ENCODE measurements around the gene FAF1. TPM values are rescaled to one million over a fixed set of nuclear protein-coding genes. Genes with fewer than 3 reads are reported as not detected.

FAF1 gene
- total and polyA plus RNA-seq, 9 of the 15 experiments (the other 6 are each of a cell fraction or from before 2014, with no cell fraction given): 48.7 to 225 (median 118) TPM

DNA sequence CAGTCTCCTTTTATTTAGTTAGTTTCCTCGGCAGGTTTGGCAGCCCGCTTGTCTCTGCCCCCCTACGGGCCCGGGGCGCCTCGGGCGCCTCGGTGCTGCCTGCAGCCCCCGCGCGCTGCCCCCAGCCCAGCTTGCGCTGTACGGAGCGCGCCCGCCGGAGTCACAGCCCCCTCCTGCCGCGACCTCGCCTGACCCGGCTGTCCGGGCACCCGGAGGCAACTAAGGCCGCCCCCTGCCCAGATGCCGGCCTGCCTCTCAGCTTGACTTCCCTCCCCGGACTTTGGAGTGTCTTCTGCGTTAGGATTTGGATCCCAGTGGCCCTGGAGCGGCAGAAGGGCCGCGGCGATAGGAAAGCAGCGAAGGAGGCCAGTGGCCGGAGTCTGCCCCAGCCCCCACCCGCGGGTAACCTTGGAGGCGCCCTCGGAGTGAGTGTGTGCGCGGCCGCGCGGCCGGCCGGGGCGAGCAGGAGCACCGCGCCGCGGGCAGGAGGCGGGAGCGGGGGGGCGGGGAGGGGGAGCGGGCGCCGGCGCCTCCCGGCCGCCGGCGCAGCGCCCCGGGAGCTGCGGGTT is 17.6 kb upstream of the FAF1 start (continued):
- TF ChIP-seq, protein P1, sequence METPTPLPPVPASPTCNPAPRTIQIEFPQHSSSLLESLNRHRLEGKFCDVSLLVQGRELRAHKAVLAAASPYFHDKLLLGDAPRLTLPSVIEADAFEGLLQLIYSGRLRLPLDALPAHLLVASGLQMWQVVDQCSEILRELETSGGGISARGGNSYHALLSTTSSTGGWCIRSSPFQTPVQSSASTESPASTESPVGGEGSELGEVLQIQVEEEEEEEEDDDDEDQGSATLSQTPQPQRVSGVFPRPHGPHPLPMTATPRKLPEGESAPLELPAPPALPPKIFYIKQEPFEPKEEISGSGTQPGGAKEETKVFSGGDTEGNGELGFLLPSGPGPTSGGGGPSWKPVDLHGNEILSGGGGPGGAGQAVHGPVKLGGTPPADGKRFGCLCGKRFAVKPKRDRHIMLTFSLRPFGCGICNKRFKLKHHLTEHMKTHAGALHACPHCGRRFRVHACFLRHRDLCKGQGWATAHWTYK (CRISPR knock-in tag; IDR thresholded peaks at IDR 0.05): peak; percentile 65; the same call in 1 of the 2 replicates
- TF ChIP-seq EGR1 (conservative IDR thresholded peaks at IDR 0.05): no peak
- TF ChIP-seq, protein P2, sequence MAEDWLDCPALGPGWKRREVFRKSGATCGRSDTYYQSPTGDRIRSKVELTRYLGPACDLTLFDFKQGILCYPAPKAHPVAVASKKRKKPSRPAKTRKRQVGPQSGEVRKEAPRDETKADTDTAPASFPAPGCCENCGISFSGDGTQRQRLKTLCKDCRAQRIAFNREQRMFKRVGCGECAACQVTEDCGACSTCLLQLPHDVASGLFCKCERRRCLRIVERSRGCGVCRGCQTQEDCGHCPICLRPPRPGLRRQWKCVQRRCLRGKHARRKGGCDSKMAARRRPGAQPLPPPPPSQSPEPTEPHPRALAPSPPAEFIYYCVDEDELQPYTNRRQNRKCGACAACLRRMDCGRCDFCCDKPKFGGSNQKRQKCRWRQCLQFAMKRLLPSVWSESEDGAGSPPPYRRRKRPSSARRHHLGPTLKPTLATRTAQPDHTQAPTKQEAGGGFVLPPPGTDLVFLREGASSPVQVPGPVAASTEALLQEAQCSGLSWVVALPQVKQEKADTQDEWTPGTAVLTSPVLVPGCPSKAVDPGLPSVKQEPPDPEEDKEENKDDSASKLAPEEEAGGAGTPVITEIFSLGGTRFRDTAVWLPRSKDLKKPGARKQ (CRISPR knock-in tag; IDR thresholded peaks at IDR 0.05): no peak
- TF ChIP-seq, protein P3, sequence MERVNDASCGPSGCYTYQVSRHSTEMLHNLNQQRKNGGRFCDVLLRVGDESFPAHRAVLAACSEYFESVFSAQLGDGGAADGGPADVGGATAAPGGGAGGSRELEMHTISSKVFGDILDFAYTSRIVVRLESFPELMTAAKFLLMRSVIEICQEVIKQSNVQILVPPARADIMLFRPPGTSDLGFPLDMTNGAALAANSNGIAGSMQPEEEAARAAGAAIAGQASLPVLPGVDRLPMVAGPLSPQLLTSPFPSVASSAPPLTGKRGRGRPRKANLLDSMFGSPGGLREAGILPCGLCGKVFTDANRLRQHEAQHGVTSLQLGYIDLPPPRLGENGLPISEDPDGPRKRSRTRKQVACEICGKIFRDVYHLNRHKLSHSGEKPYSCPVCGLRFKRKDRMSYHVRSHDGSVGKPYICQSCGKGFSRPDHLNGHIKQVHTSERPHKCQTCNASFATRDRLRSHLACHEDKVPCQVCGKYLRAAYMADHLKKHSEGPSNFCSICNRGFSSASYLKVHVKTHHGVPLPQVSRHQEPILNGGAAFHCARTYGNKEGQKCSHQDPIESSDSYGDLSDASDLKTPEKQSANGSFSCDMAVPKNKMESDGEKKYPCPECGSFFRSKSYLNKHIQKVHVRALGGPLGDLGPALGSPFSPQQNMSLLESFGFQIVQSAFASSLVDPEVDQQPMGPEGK (CRISPR knock-in tag; IDR thresholded peaks at IDR 0.05; ENCODE audit: borderline replicate concordance): no peak
- no peak; the same call in 1 of the 2 replicates for TF ChIP-seq MYBL2 (IDR thresholded peaks at IDR 0.05; ENCODE audit: low read depth)
- TF ChIP-seq MYBL2 (CRISPR knock-in tag; IDR thresholded peaks at IDR 0.05; ENCODE audit: borderline replicate concordance): no peak
- TF ChIP-seq, protein P4, sequence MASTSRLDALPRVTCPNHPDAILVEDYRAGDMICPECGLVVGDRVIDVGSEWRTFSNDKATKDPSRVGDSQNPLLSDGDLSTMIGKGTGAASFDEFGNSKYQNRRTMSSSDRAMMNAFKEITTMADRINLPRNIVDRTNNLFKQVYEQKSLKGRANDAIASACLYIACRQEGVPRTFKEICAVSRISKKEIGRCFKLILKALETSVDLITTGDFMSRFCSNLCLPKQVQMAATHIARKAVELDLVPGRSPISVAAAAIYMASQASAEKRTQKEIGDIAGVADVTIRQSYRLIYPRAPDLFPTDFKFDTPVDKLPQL (IDR thresholded peaks at IDR 0.05; ENCODE audit: extremely low read depth, insufficient read length): no peak
- no peak for TF ChIP-seq TARDBP (IDR thresholded peaks at IDR 0.05)
- no peak for TF ChIP-seq ASH1L (IDR thresholded peaks at IDR 0.05; ENCODE audit: borderline replicate concordance, low read depth, partially characterized antibody)
- TF ChIP-seq POLR2AphosphoS5 (IDR thresholded peaks at IDR 0.05; ENCODE audit: control insufficient read depth, insufficient read depth, low read depth, low read length): peak; percentile 52; the same call in 1 of the 2 replicates
- TF ChIP-seq, protein P5, sequence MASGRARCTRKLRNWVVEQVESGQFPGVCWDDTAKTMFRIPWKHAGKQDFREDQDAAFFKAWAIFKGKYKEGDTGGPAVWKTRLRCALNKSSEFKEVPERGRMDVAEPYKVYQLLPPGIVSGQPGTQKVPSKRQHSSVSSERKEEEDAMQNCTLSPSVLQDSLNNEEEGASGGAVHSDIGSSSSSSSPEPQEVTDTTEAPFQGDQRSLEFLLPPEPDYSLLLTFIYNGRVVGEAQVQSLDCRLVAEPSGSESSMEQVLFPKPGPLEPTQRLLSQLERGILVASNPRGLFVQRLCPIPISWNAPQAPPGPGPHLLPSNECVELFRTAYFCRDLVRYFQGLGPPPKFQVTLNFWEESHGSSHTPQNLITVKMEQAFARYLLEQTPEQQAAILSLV (tag; IDR thresholded peaks at IDR 0.05): no peak
- TF ChIP-seq CBX3 (IDR thresholded peaks at IDR 0.05; ENCODE audit: borderline replicate concordance in 1 of 2, low read length in 2 of 2): no peak
- TF ChIP-seq NRF1 (conservative IDR thresholded peaks at IDR 0.05 in 1 of 2, IDR thresholded peaks at IDR 0.05 in 1 of 2): peak; percentile 48 to 66; a peak in 3 of 4 replicates
- no peak for TF ChIP-seq CCAR2 (IDR thresholded peaks at IDR 0.05; ENCODE audit: low read depth, low read length)
- no peak for TF ChIP-seq NCOA1 (IDR thresholded peaks at IDR 0.05; ENCODE audit: low read depth)
- TF ChIP-seq, protein P6, sequence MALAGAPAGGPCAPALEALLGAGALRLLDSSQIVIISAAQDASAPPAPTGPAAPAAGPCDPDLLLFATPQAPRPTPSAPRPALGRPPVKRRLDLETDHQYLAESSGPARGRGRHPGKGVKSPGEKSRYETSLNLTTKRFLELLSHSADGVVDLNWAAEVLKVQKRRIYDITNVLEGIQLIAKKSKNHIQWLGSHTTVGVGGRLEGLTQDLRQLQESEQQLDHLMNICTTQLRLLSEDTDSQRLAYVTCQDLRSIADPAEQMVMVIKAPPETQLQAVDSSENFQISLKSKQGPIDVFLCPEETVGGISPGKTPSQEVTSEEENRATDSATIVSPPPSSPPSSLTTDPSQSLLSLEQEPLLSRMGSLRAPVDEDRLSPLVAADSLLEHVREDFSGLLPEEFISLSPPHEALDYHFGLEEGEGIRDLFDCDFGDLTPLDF (CRISPR knock-in tag; IDR thresholded peaks at IDR 0.05): peak; percentile 73; the same call in 1 of the 2 replicates
- TF ChIP-seq, protein P7, sequence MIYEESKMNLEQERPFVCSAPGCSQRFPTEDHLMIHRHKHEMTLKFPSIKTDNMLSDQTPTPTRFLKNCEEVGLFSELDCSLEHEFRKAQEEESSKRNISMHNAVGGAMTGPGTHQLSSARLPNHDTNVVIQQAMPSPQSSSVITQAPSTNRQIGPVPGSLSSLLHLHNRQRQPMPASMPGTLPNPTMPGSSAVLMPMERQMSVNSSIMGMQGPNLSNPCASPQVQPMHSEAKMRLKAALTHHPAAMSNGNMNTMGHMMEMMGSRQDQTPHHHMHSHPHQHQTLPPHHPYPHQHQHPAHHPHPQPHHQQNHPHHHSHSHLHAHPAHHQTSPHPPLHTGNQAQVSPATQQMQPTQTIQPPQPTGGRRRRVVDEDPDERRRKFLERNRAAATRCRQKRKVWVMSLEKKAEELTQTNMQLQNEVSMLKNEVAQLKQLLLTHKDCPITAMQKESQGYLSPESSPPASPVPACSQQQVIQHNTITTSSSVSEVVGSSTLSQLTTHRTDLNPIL (CRISPR knock-in tag; IDR thresholded peaks at IDR 0.05): no peak

Data from K562 (cell line).